Calu3 (cell line): ENCODE data around the gene CUL4B. TPM values are rescaled to one million over a fixed set of nuclear protein-coding genes. Genes with fewer than 3 reads are reported as not detected.

Experiments used
- BruUV-seq: library from RNA; stranded (reverse); fragments of 400-500 nt; replicated peaks from 2 replicates; lab custom pipeline; 2021; lab: Mats Ljungman, UMichigan
- CTCF ChIA-PET: fragments of 300-600 bp; sonication (Branson Sonifier 250); formaldehyde crosslinking; loops from one replicate; lab custom pipeline; 2022; ENCODE audit warnings: antibody characterized with exemption; lab: Charles Lee
- DNase-seq: peaks from one replicate; pipeline ENCODE4 v3.0.0; 2022
- H3K27ac Mint-ChIP-seq: one replicate; pipeline ENCODE4 v1.8.0; 2022; ENCODE audit warnings: mixed read lengths; ENCODE audit not compliant: unreplicated experiment
- H3K27me3 Mint-ChIP-seq: one replicate; pipeline ENCODE4 v1.8.0; 2022; ENCODE audit warnings: mixed read lengths; ENCODE audit not compliant: unreplicated experiment
- H3K36me3 Mint-ChIP-seq: one replicate; pipeline ENCODE4 v1.8.0; 2022; ENCODE audit warnings: mild to moderate bottlenecking, moderate library complexity, mixed read lengths; ENCODE audit not compliant: insufficient read depth, unreplicated experiment
- H3K4me1 Mint-ChIP-seq: one replicate; pipeline ENCODE4 v1.8.0; 2022; ENCODE audit warnings: mild to moderate bottlenecking, low read depth, mixed read lengths; ENCODE audit not compliant: unreplicated experiment
- H3K4me3 Mint-ChIP-seq: one replicate; pipeline ENCODE4 v1.8.0; 2022; ENCODE audit warnings: mild to moderate bottlenecking, low read depth, moderate library complexity, mixed read lengths; ENCODE audit not compliant: unreplicated experiment
- H3K9me3 Mint-ChIP-seq: one replicate; pipeline ENCODE4 v1.8.0; 2022; ENCODE audit warnings: low read depth, mixed read lengths; ENCODE audit not compliant: unreplicated experiment
- CTCF ChIP-seq: fragments of 200-600 bp; IDR thresholded peaks from one replicate; pipeline ENCODE4 v1.8.0; 2022; ENCODE audit warnings: antibody characterized with exemption; ENCODE audit not compliant: unreplicated experiment
- intact Hi-C: fragments of 100-400 bp; cut with micrococcal nuclease; formaldehyde crosslinking; loops from one replicate; pipeline ENCODE4 v1.10.0; 2022; ENCODE audit not compliant: unreplicated experiment
- total RNA-seq: library from RNA; stranded (reverse); gene quantifications from 2 replicates; pipeline ENCODE4 v1.2.3, GENCODE V29; 2022

Gene CUL4B
- total RNA-seq, 1 experiment from 2014 or later = 35.2 TPM

DNA sequence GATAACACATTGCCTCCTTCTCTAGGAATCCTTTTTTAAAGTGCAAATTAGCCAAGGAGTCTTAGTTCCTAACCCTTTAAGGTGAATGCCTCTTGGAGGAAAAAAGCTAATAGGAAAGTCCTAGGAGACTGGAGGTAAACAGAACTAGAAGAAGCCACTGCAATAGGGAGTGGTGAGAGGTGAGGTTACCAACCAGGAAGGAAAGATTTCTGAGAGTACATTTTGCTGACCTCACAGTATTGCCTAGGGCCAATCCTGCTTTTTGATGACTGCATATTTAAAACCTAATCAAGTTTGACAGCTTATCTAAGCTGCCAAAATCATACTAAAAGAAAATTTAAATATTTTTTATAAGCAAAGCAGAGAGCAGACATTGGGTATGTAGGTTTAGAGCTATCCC is 7.3 kb upstream of the CUL4B start:
- intact Hi-C loops = no loop called here
- CTCF ChIA-PET = no interaction called here
- Mint-ChIP-seq H3K9me3 (no peaks in the 10 kb centered on the region), H3K27ac (no peak overlapping the region), H3K36me3 (no peaks in the 10 kb centered on the region), H3K27me3 (no peaks in the 10 kb centered on the region), H3K4me1 (no peaks in the 10 kb centered on the region), H3K4me3 (no peak overlapping the region)
- TF ChIP-seq CTCF = no peak
- no peak for DNase-seq
- BruUV-seq = no TSS peak

GRCh38 chrX:120566817-120567216 is 6.1 kb upstream of the CUL4B start:
- no peak for TF ChIP-seq CTCF
- BruUV-seq = no TSS peak
- Mint-ChIP-seq H3K36me3 (peaks cover under 1% of the 10 kb centered on the region), H3K27me3 (no peaks in the 10 kb centered on the region), H3K4me3 (no peak overlapping the region), H3K27ac (no peak overlapping the region), H3K9me3 (no peaks in the 10 kb centered on the region), H3K4me1 (peaks cover 9% of the 10 kb centered on the region)
- intact Hi-C loops = no loop called here
- DNase-seq = no peak
- CTCF ChIA-PET = no interaction called here

GRCh38 chrX:120564925-120565324 is 4.2 kb upstream of the CUL4B start:
- CTCF ChIA-PET = no interaction called here
- H3K4me1 Mint-ChIP-seq = peaks cover 9% of the 10 kb centered on the region
- no peak overlapping the region for H3K4me3 Mint-ChIP-seq
- no peak for DNase-seq
- no peaks in the 10 kb centered on the region for H3K9me3 Mint-ChIP-seq
- peaks cover 19% of the 10 kb centered on the region for H3K36me3 Mint-ChIP-seq
- H3K27me3 Mint-ChIP-seq = no peaks in the 10 kb centered on the region
- intact Hi-C loops = no loop called here
- no TSS peak for BruUV-seq
- H3K27ac Mint-ChIP-seq = no peak overlapping the region
- TF ChIP-seq CTCF = no peak

GRCh38 chrX:120562569-120562926 is 1.8 kb upstream of the CUL4B start:
- Mint-ChIP-seq H3K27ac (peak overlapping the region; percentile 58), H3K9me3 (no peaks in the 10 kb centered on the region)
- BruUV-seq = no TSS peak

More at GRCh38 chrX:120562569-120562926, 1.8 kb upstream of the CUL4B start:
- no peaks in the 10 kb centered on the region for H3K27me3 Mint-ChIP-seq
- CTCF ChIA-PET = no interaction called here
- no peak for DNase-seq
- TF ChIP-seq CTCF = no peak
- no peak overlapping the region for H3K4me3 Mint-ChIP-seq
- peaks cover 31% of the 10 kb centered on the region for H3K36me3 Mint-ChIP-seq
- H3K4me1 Mint-ChIP-seq = peaks cover 9% of the 10 kb centered on the region
- intact Hi-C loops = no loop called here
